AG04450 (cell line): ENCODE measurements around the gene TDP1. TPM values are rescaled to one million over a fixed set of nuclear protein-coding genes. Genes with fewer than 3 reads are reported as not detected.

Experiments
- CTCF ChIA-PET: fragments of 300-600, 350-600 bp; formaldehyde crosslinking; extraction: SDS; loops from one replicate; lab custom pipeline; 2022; ENCODE audit warnings: antibody characterized with exemption, inconsistent platforms; lab: Charles Lee
- POLR2A ChIA-PET: fragments of 350-600 bp; formaldehyde crosslinking; extraction: SDS; loops from one replicate; lab custom pipeline; 2021; ENCODE audit warnings: antibody characterized with exemption, inconsistent platforms; lab: Yijun Ruan, JAX
- DNase-seq: peaks from one replicate; pipeline ENCODE4 v3.0.0-alpha.2; 2011; ENCODE audit warnings: low read depth, low spot score
- H3K27ac ChIP-seq: one replicate; pipeline ENCODE4 v1.5.1; 2012; ENCODE audit warnings: low read depth, low read length, control low read depth
- H3K27me3 ChIP-seq: one replicate; pipeline ENCODE4 v1.6.0; 2012; ENCODE audit warnings: low read length; ENCODE audit not compliant: control insufficient read depth, insufficient read depth
- H3K4me3 ChIP-seq: 2 replicates; pipeline ENCODE4 v1.5.1; 2011; ENCODE audit warnings: mild to moderate bottlenecking, low read depth, low read length, control low read depth
- H3K9me3 ChIP-seq: 2 replicates; pipeline ENCODE4 v1.5.1; 2012; ENCODE audit warnings: low read length; ENCODE audit not compliant: control insufficient read depth, insufficient read depth
- polyA plus RNA-seq: library from polyadenylated mRNA; depleted of rRNA; stranded (reverse); fragments of >200 nt; gene quantifications from 2 replicates; pipeline ENCODE4 v1.2.3, GENCODE V29; 2011
- TF ChIP-seq, protein P1 (sequence below): IDR thresholded peaks from 2 replicates; pipeline ENCODE4 v1.5.1; 2011; ENCODE audit warnings: low read depth, low read length, control low read depth, inconsistent platforms

The TDP1 gene
- polyA plus RNA-seq, 1 experiment, result 19.0 TPM

DNA sequence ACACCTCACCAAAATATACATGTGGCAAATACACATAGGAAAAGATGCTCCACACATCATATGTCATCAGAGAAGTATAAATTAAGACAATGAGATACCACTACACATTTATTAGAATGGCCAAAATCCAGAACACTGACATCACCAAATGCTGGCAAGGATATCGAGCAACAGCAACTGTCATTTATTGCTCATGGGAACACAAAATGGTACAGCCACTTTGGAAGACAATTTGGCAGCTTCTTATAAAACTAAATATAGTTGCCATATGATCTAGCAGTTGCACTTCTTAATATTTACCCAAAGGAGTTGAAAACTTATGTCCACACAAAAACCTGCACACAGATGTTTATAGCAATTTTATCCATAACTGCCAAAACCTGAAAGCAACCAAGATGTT is 99.1 kb downstream of the TDP1 start:
- Histone ChIP-seq H3K27ac (no peak overlapping the region), H3K27me3 (peaks cover 22% of the 10 kb centered on the region), H3K9me3 (no peaks in the 10 kb centered on the region), H3K4me3 (no peak overlapping the region)
- ChIA-PET CTCF (no interaction called here), POLR2A (no interaction called here)
- TF ChIP-seq, protein P1, sequence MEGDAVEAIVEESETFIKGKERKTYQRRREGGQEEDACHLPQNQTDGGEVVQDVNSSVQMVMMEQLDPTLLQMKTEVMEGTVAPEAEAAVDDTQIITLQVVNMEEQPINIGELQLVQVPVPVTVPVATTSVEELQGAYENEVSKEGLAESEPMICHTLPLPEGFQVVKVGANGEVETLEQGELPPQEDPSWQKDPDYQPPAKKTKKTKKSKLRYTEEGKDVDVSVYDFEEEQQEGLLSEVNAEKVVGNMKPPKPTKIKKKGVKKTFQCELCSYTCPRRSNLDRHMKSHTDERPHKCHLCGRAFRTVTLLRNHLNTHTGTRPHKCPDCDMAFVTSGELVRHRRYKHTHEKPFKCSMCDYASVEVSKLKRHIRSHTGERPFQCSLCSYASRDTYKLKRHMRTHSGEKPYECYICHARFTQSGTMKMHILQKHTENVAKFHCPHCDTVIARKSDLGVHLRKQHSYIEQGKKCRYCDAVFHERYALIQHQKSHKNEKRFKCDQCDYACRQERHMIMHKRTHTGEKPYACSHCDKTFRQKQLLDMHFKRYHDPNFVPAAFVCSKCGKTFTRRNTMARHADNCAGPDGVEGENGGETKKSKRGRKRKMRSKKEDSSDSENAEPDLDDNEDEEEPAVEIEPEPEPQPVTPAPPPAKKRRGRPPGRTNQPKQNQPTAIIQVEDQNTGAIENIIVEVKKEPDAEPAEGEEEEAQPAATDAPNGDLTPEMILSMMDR, result no peak
- no peak for DNase-seq

DNA sequence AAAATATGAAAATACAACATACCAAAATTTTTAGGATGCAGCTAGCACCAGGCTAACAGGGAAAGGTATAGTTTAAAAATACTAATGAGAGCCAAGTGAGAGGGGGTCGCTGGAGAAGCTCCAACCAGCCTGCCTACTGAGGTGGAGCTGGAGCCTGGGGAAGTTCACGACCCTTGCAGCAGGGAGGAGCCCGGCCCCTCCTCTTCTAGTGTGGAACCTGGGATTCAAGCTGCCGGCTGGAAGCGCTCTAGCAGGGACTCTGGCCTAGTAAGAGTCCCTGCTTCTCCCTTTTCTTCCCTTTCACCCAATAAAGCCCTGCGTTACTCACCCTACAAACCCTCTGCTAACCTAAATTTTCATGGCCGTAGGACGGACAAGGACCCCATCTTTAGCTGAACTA is 101.1 kb downstream of the TDP1 start:
- H3K27me3 ChIP-seq, result peaks cover 37% of the 10 kb centered on the region
- ChIA-PET CTCF (no interaction called here), POLR2A (no interaction called here)

DNA sequence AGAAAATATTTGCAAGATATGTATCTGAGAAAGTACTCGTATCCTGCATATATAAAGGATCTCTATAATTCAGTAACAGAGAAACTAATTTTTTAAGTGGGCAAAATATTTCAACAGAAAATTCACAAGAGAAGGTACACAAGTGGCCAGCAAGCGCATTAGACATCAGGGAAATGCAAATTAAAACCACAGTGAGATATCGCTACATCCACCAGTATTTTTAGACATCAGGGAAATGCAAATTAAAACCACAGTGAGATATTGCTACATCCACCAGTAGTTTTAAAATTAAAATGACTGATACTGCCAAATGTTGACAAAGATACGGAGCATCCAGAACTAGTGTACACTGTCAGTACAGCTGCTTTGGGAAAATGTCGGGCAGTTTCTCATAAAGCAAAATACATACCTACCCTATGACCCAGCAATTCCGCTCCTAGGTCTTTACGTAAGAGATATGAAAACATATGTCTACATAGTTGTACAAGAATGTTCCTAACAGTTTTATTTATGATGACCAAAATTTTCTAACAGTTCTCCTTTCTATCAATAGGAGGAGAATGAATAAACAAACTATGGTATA is 103.2 kb downstream of the TDP1 start:
- ChIA-PET POLR2A (no interaction called here), CTCF (interaction anchor here (0.9 to 1.0 kb wide), 3 partner anchors 85 to 87 kb away, joined by 3 to 9 read pairs (median 5); no protein-coding TSS in a partner anchor)
- DNase-seq, result no peak

More for the DNA sequence above, 101.1 kb downstream of the TDP1 start:
- no peak for DNase-seq
- H3K27ac ChIP-seq, result no peak overlapping the region
- H3K9me3 ChIP-seq, result no peaks in the 10 kb centered on the region
- no peak overlapping the region for H3K4me3 ChIP-seq
- TF ChIP-seq, protein P1, result no peak

DNA sequence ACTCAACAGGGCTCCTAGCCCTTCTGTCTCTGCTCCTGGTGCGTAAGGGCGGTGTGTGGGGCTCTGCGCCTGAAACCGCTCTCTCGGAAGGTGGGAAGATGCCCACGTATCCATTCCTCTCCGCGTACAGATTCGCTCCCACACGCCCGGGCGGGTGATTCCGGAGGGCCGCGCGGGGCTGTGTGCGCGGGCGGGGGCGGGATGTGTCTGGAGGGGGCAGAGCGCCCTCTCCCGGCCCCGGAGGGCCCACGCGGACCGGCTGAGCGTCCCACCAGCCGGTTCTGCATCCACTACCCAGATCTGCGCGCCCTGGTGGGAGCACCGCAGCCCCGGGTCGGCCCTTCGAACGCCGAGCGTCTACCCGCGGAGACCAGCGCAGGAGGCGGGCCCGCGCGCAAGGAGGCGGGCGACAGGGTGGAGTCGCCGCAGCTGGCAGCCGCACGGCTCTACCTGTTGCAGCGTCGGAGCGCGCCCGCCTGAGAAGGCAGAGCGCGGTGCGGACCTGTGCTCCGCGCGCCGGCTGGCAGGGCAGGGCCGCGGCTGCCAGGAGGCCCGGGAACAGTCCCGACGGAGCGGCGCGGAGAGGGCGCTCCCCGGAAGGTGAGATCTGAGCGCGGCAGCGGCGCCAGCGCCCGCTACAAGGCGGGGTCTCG is 104.7 kb downstream of the TDP1 start:
- TF ChIP-seq, protein P1, result peak; percentile 53
- no peak overlapping the region for H3K27ac ChIP-seq
- H3K27me3 ChIP-seq, result peaks cover 61% of the 10 kb centered on the region
- H3K4me3 ChIP-seq, result peak overlapping the region; percentile 61
- ChIA-PET CTCF (interaction anchor here (1.0 to 1.1 kb wide), 3 partner anchors 65 to 88 kb away, joined by 3 to 9 read pairs (median 5); no protein-coding TSS in a partner anchor), POLR2A (no interaction called here)
- no peaks in the 10 kb centered on the region for H3K9me3 ChIP-seq
- no peak for DNase-seq

More for the DNA sequence above, 103.2 kb downstream of the TDP1 start:
- TF ChIP-seq, protein P1, result no peak
- no peak overlapping the region for H3K27ac ChIP-seq
- H3K27me3 ChIP-seq, result peaks cover 55% of the 10 kb centered on the region
- no peaks in the 10 kb centered on the region for H3K9me3 ChIP-seq
- H3K4me3 ChIP-seq, result no peak overlapping the region
